Stomach smooth muscle (tissue), 2 donors: Measurements from ENCODE around the gene POC1B.

Source experiments
- H3K27ac ChIP-seq: one replicate; pipeline ENCODE4 v1.7.0; 2013; ENCODE audit warnings: mild to moderate bottlenecking, low read length, inconsistent platforms
- H3K27me3 ChIP-seq, 2 donors: one replicate each; pipeline ENCODE4 v1.7.0; 2013; ENCODE audit warnings: low read length in 2 of 2; ENCODE audit not compliant: insufficient read depth in 2 of 2, control insufficient read depth in 1 of 2
- H3K36me3 ChIP-seq, 2 donors: one replicate each; pipeline ENCODE4 v1.7.0; 2013; ENCODE audit warnings: low read length in 2 of 2; ENCODE audit not compliant: control insufficient read depth in 2 of 2, insufficient read depth in 2 of 2
- H3K4me1 ChIP-seq: one replicate; pipeline ENCODE4 v1.7.0; 2013; ENCODE audit warnings: low read length; ENCODE audit not compliant: control insufficient read depth, insufficient read depth
- H3K4me3 ChIP-seq, 2 donors: one replicate each; pipeline ENCODE4 v1.7.0; 2013; ENCODE audit warnings: low read length in 2 of 2
- H3K9ac ChIP-seq, 2 donors: one replicate each; pipeline ENCODE4 v1.7.0; 2013; ENCODE audit warnings: low read length in 2 of 2, mild to moderate bottlenecking in 1 of 2
- H3K9me3 ChIP-seq, 2 donors: one replicate each; pipeline ENCODE4 v1.7.0; 2013; ENCODE audit warnings: low read length in 2 of 2; ENCODE audit not compliant: control insufficient read depth in 2 of 2
- donor health status: healthy.
- donor health status: Pancreatic carcinoma.

The POC1B gene

DNA sequence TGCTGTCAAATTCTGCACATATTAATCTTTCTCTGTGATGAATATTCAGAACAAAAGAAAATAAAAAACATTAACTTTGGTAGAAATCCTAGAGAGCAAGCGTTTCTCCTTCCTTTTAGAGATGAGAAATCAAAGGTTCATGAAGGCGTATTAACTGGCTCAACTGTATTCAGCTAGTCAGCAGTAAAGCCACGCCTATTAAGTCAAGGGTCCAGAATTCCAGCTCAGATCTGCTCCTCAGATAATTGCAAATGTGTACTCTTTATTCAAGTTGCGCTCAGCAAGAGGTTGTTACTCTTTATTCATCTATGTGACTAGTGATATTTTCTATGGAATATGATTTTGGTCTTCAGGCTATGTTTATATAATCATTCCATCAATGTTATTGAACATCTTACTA, 13.1 kb upstream of the POC1B start:
- Histone ChIP-seq H3K9me3 (no peaks in the 10 kb centered on the region), H3K36me3 (no peaks in the 10 kb centered on the region), H3K4me1 (no peaks in the 10 kb centered on the region), H3K27ac (no peak overlapping the region), H3K9ac (no peak overlapping the region), H3K27me3 (no peaks in the 10 kb centered on the region), H3K4me3 (no peak overlapping the region)

DNA sequence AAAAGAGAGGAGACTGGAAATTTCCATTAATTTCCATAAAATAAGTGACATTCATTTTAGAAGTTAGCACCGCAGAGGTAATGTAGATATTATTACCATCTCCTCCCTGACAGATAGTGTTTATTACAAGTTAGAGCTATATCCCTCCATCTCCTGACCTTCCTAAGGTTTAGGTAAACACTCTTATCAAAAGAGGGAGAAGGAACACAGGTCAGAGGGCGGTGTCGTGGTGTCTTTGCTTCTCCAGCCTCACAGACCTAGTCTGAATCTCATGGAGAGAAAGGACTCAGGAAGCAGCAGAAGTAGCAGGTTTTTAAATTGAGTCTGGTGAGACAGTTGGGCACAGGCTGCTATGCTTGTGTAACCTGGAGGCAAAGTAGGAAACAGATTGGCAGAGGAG, 11.5 kb upstream of the POC1B start:
- Histone ChIP-seq H3K36me3 (no peaks in the 10 kb centered on the region), H3K9ac (no peak overlapping the region), H3K9me3 (no peaks in the 10 kb centered on the region), H3K27ac (no peak overlapping the region), H3K27me3 (no peaks in the 10 kb centered on the region), H3K4me1 (no peaks in the 10 kb centered on the region), H3K4me3 (no peak overlapping the region)

DNA sequence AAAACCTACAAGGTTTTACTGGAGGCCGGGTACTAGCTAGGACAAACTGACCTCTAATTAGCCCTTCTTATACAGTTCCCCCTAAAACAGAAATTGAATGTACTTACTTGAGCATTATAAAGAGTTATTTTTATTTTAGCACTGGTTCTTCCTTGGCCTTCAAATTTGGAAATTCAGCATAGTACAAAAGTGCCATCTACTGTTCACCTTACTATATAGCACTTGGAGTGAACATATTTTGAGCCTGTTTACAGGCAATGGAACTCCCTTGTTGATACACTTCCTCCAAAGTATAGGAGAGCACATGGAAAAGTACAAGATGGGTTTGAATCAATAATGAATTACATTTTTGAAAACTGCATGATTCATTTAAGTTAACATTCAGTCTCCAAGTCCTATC, 3.9 kb upstream of the POC1B start:
- Histone ChIP-seq H3K36me3 (no peaks in the 10 kb centered on the region), H3K27ac (no peak overlapping the region), H3K27me3 (no peaks in the 10 kb centered on the region), H3K4me3 (no peak overlapping the region), H3K9me3 (no peaks in the 10 kb centered on the region), H3K4me1 (no peaks in the 10 kb centered on the region), H3K9ac (no peak overlapping the region)

DNA sequence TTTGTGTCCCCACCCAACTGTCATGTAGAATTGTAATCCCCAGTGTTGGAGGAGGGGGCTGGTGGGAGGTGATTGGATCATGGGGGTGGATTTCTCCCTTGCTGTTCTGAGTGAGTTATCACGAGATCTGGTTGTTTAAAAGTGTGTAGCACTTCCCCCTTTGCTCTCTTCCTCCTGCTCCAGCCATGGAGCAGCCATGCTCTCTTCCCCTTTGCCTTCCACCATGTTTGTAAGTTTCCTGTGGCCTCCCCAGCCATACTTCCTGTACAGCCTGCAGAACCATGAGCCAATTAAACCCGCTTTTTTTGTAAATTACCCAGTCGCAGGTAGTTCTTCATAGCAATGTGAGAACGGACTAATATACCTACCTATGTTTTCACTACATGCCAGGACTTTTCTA, 2.6 kb upstream of the POC1B start:
- Histone ChIP-seq H3K9ac (no peak overlapping the region), H3K4me3 (no peak overlapping the region), H3K27ac (no peak overlapping the region), H3K4me1 (peaks cover 6% of the 10 kb centered on the region), H3K9me3 (no peaks in the 10 kb centered on the region), H3K27me3 (no peaks in the 10 kb centered on the region), H3K36me3 (no peaks in the 10 kb centered on the region)

DNA sequence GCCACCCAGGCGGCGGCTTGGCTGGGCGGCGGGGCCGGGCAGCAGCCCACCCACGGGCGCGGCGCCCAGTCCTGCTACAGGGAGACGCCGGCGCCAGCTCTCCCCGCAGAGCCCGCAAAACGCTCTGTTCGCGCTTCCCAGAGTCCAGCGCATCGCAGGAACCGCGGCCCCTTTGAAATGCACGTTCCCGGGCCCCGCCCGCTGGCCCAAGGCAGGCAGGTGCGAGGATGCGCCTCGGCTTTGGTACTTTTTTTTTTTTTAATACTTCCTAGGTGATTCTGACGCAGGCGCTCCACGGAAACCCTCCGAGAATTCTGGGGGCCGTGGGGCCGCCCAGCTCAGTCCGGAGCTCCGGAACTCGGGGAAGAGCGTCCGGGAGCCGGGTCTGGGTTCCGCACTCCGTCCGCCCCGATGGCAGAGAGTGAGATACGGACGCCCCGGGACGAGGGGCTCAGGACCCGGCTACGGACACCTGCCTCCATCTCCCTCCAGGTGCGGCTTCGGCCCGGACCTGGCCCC, 483 bp downstream of the POC1B start:
- no peaks in the 10 kb centered on the region for H3K27me3 ChIP-seq
- no peaks in the 10 kb centered on the region for H3K36me3 ChIP-seq
- no peaks in the 10 kb centered on the region for H3K9me3 ChIP-seq
- peaks cover 10% of the 10 kb centered on the region for H3K4me1 ChIP-seq
- H3K9ac ChIP-seq, result peak overlapping the region; percentile 82 to 88
- peak overlapping the region; percentile 83 for H3K27ac ChIP-seq
- peak overlapping the region; percentile 70 to 98 for H3K4me3 ChIP-seq

DNA sequence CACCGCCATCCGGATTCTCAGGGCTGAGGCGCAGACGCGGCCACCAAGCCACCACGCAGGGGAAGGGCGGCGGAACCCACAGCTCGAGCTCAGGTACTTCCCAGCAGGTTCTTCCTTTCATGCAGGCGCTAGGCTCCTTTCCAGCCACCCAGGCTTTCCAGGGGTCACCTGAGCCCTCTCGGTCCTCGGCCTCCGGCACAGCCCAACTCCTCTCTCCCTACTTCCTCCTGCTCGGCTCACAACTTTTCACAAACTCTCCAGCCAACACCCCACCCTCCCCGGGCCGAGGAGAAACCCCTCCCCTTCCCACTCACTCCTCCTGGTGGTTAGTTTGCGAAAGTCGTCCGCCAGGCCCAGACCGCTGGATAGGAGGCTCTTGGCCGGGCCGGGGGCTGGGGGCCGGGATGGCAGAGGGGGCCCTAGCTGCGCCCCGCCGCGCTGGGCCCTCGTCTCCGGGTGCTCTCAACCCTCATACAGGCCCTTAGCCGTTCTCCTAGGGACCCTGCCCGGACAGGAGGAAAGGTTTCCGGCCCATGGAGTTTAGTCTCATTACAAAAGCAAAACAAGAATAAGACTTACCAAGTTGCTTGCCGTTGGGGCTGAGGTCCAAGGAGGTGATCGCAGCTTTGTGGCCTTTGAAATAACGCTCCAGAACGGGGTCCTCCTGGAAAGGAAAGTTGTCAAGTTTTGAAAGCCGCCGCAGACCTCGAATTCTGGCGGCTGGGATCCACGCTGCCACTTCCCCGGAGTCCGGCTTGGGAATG, 1.1 kb downstream of the POC1B start, which contains the start of gene GALNT4:
GALNT4 (minus strand) TSS at position 256 of the 764 bp plus-strand sequence; CDS start at position 9, 247 bp downstream.
- Histone ChIP-seq H3K4me1 (peaks cover 10% of the 10 kb centered on the region), H3K9me3 (no peaks in the 10 kb centered on the region), H3K27me3 (no peaks in the 10 kb centered on the region)

DNA sequence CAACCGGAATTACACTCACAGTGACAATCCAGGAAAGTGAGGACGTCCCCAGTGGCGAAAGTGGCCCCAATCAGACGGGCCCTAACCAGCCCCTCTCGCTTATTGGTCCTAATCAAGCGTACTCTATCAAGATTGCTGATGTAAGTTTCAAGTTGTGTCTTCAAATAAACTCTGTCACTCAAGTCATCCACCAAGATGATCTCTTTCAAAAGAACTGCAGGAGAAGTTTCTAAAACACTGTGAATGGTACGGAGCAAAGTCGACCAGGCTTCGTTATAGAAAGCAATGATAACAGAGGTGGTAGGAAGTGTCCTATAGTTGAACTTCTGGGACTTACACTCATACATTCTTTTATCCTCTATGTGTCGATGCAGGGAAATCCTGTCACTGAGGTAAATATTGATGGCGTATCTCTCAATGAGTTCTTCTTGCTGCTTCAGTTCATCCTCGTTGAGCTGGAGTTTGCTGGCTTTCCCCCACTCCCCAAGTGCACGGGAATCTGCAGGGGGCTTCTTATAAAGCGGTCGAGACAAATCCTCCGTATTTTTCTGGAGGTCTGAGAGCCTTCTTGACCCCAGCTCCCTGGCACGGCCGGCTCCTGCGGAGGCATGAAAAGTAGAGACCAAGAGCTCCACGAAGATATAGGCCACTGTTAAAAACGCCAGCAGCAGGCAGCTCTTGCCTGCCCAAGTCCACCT, 1.9 kb downstream of the POC1B start:
- Histone ChIP-seq H3K36me3 (no peaks in the 10 kb centered on the region), H3K9ac (peak overlapping the region; percentile 82 to 88), H3K4me3 (peak overlapping the region; percentile 70 to 98), H3K4me1 (peaks cover 10% of the 10 kb centered on the region), H3K9me3 (no peaks in the 10 kb centered on the region), H3K27me3 (no peaks in the 10 kb centered on the region), H3K27ac (peak overlapping the region; percentile 83)

More for the DNA sequence above, 1.1 kb downstream of the POC1B start, which contains the start of gene GALNT4:
- no peaks in the 10 kb centered on the region for H3K36me3 ChIP-seq
- H3K27ac ChIP-seq, result peak within 1 kb of the TSS; percentile 83
- peak within 1 kb of the TSS; percentile 70 to 98 for H3K4me3 ChIP-seq
- peak within 1 kb of the TSS; percentile 82 to 88 for H3K9ac ChIP-seq

DNA sequence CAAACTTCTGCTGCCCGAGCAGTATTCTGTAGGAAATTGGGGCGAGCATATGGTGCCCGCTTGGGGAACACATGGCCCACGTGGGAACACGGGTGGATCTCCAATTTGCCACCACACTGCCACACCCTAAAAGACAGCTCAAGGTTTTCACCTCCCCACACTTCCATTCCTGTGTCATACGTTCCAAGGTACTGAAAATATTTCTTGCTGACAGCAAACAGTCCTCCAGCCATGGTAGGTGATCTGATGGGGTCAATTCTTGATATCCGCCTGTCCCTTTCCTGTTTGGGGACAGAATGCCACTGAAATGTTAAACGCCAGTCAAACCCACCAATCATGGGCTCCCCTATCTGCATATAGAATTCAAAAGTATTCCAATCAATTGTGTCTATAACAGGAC, 2.5 kb downstream of the POC1B start:
- H3K27ac ChIP-seq, result no peak overlapping the region
- H3K4me3 ChIP-seq, result peak overlapping the region; percentile 70 to 98

DNA sequence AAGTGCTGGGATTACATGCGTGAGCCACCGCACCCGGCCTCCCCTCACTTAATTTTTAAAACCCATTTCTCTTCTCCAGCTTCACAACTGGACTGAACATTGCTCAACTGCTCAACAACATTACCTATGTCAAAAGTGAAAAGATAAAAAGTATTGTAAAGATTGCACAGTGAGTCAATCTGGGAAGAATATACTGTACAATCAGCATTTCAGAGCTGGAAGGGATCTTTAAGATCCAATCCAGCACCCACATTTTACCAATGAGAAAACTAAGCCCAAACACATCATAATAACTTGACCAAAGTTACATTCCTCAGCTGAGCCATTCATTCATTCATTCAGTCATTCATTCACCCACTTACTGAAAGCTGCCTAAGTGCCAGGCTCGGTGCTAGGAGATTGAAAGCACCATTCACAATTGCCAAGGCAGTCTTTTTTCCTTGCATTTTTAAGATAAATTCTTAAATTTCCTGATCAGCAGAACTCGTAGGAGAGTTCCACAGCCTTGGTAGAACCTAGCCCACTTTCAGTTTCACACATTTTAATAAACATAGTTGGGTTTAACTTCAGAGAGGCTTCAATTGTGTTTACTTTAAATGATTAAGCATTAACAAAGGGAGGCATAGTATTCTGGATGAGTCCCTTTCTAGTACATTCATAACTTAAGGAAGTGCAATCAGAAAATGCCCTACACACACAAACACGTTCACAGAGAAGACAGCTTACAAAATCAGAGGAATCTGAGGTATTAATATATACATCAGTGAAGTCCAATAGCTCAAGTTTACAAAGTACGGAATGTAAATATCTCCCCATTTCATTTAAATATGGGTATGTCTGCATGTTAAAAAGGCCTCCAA, 4.3 kb downstream of the POC1B start:
- H3K27me3 ChIP-seq, result no peaks in the 10 kb centered on the region
- H3K9me3 ChIP-seq, result no peaks in the 10 kb centered on the region
- H3K36me3 ChIP-seq, result no peaks in the 10 kb centered on the region
- H3K4me3 ChIP-seq, result no peak overlapping the region
- H3K4me1 ChIP-seq, result peaks cover 10% of the 10 kb centered on the region
- H3K9ac ChIP-seq, result no peak overlapping the region
- no peak overlapping the region for H3K27ac ChIP-seq

More for the DNA sequence above, 2.5 kb downstream of the POC1B start:
- Histone ChIP-seq H3K4me1 (peaks cover 10% of the 10 kb centered on the region), H3K27me3 (no peaks in the 10 kb centered on the region), H3K36me3 (no peaks in the 10 kb centered on the region), H3K9ac (no peak overlapping the region), H3K9me3 (no peaks in the 10 kb centered on the region)

DNA sequence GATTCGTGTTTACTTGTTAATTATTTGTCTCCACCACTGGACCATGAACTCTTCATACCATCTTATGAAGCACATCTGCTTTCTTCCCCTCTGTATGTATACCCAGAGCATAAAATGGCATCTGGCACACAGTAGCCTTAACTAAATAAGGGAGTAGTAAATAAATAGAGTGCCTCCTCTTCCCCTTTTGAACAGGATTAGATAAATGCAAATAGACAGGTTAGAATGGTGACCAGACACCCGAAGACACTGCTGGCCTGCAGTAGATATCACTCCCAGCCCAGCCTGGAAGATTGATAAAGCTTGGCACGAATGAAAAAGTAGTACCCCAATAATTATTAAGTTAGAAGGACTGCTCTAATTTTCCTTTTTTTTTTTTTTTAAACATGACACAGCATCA, 8.1 kb downstream of the POC1B start:
- Histone ChIP-seq H3K9me3 (no peaks in the 10 kb centered on the region), H3K27me3 (no peaks in the 10 kb centered on the region), H3K4me3 (no peak overlapping the region), H3K27ac (no peak overlapping the region), H3K4me1 (peaks cover 4% of the 10 kb centered on the region), H3K9ac (no peak overlapping the region), H3K36me3 (no peaks in the 10 kb centered on the region)
